ENCODE measurements around the gene FBXL19.

Gene FBXL19

DNA sequence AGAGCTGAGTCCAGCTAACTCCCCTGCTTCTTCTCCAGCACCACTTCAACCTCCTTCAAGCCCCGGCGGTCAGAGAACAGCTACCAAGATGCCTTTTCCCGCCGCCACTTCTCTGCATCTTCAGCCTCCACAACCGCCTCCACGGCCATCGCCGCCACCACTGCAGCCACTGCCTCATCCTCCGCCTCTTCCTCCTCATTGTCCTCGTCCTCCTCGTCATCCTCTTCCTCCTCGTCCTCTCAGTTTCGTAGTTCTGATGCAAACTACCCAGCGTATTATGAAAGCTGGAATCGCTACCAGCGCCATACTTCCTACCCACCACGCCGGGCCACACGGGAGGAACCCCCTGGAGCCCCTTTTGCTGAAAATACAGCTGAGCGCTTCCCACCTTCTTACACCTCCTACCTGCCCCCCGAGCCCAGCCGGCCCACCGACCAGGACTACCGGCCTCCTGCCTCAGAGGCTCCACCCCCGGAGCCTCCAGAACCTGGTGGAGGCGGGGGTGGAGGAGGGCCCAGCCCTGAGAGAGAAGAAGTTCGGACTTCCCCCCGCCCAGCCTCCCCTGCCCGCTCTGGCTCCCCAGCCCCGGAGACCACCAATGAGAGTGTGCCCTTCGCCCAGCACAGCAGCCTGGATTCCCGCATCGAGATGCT lies 41.3 kb downstream of the FBXL19 start:
- no peak for DNase-seq (ENCODE audit: low read depth, low spot score)

DNA sequence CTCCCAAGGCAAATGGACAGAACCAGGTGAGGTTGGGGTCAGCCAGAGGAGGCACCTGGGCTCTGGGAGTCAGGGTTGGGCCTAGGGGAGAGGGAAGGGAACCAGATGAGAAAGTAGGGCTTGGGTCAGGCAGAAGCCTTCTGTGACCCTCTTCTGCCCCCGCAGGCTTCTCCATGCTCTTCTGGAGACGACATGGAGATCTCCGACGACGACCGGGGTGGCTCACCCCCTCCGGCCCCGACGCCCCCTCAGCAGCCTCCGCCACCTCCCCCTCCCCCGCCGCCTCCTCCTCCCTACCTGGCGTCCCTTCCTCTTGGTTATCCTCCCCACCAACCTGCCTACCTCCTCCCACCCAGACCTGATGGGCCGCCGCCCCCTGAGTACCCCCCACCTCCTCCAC lies 42.1 kb downstream of the FBXL19 start:
- no peak for DNase-seq (ENCODE audit: low read depth, low spot score)

DNA sequence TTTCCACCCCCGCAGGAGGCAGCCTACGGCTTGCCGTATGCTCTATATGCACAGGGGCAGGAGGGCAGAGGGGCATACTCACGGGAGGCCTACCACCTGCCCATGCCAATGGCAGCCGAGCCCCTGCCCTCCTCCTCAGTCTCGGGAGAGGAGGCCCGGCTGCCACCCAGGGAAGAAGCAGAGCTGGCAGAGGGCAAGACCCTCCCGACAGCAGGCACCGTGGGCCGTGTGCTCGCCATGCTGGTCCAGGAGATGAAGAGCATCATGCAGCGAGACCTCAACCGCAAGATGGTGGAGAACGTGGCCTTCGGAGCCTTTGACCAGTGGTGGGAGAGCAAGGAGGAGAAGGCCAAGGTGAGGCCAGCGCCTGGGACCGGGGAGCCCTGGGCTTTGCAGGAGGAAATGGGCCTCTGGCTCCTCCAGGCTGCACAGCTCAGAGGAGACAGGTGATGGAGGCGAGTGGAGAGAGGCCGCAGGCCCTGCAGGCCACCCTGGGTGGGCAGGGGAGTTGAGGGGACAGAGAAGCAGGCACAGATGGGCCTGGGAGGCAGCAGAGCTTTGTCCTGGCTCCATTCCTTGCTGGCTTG lies 42.8 kb downstream of the FBXL19 start:
- DNase-seq (ENCODE audit: low read depth, low spot score), result no peak

DNA sequence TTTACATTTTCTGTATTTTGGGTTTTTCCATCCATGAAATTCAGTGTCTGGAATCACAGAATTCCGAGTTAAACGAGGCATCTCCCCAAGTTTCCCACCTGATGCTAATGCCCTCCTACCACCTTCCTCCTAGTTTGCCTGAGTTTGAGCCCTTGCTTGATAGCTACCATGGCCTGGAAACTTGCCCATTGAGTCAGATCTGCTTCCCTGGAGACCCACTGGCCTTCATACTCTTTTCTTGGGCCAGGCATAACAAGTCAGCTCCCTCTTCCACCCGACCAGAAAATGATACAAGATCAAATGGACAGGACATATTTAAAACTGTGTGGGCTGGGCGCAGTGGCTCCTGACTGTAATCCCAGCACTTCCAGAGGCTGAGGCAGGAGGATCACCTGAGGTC lies 44.4 kb downstream of the FBXL19 start:
- no peak for DNase-seq (ENCODE audit: low read depth, low spot score)

DNA sequence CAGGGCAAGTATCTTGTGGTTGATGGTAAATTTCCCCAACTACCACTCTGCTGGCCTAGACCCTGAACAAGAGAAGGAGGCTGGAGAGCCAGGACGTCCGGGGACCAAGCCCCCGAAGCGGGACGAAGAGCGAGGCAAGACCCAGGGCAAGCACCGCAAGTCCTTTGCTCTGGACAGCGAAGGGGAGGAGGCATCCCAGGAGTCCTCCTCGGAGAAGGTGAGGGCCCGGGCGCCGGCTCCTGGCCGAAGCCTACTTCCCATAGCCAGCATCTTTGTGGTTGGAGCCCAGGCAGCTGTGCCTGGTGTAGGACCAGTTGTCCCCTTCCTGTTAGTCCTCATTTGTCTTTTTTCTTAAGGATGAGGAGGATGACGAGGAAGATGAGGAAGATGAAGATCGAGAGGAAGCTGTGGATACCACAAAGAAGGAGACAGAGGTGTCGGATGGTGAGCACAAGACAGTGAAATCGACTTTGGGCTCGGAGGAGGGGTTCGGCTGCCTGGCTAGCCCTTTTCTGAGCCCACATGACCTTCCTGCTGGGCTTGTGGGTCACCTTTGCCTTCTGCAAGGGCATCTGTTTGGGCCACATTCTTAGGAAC lies 46.0 kb downstream of the FBXL19 start:
- DNase-seq (ENCODE audit: low read depth, low spot score), result no peak

DNA sequence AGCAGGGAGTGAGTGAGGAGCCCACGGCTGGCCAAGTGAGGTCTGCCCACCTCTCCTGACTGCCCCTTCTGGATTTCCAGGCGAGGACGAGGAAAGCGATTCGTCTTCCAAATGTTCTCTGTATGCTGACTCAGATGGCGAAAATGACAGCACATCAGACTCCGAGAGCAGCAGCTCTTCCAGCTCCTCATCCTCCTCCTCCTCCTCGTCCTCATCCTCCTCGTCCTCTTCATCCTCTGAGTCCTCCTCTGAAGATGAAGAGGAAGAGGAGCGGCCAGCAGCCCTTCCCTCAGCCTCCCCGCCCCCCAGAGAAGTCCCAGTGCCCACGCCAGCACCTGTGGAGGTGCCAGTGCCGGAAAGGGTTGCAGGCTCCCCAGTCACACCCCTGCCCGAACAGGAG lies 47.9 kb downstream of the FBXL19 start:
- no peak for DNase-seq (ENCODE audit: low read depth, low spot score)

DNA sequence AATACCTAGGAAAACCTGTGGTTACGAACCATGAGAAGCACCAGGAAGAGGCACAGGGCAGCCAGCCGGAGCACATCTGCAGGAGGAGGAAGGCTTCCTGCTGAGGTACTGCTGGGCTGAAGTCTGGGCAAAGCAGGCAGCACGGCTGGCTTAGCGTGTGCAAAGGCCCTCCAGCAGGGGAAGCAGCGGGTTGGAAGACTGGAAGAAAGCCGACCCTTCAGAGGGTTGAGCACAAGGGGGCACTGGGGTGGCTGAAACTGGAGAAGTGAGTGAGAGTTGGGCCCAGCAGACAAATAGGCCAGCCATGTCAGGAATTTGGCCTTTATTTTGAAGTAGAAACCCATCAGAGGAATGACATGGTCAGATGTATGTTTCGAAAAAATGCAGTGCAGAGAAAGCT lies 49.5 kb downstream of the FBXL19 start:
- no peak for DNase-seq (ENCODE audit: low read depth, low spot score)

DNA sequence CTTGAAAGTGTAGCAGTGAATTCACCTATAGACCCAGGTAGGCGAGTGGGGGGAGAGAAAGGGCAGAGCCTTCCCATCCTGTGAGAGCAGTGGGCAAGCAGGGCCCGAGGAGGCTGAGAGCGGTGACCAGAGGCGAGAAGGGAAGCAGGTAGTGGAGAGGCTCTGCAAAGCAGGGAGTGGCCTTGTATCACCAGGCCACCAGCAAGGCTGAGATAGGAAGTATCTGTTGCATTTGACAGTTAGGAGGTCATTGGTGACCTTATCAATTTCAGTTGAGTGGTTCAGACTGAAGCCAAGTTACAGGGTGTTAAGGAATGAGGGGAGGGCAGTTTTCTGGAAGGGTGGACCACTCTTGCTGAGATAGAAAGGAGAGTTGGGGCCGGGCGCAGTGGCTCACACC lies 51.0 kb downstream of the FBXL19 start:
- DNase-seq (ENCODE audit: low read depth, low spot score), result no peak

DNA sequence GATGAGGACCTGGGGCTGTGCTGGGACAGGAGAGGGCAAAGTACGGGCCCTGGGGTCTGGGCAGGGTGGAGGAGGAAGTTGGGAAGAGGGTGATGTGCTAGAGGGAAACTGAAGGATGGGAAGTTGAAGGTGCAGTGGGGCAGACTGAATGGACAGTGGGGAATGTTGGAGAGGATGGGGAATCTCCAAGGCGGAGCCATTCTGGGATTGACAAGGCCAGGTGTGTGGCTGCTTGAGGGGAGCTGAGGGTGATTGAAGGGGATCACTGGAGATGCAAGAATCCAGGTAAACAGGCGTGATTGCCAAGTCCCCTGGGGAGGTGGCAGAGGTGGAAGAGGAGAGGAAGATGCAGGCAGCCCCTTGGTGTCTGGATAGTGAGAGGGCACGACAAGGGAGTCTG lies 53.1 kb downstream of the FBXL19 start:
- no peak for DNase-seq (ENCODE audit: low read depth, low spot score)

DNA sequence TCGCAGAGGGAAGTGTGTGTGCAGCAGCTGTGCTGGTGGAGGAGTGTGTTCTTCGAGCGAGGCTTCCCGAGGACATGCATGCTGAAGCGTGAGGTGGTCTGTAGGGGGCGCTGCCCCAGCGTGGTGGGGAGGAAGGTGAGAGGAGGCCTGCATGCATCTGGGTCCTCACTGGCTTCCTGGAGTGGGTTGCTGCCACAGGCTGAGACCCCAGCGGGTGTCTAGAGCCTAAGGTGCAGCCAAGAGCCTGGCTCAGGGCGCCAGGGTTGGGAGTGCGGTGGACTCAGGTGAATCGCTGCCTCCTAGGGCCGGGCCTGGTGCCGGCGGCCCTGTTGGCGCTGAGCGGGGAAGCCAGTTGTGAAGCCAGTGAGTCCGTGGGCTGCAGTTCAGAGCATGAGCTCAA lies 54.1 kb downstream of the FBXL19 start:
- no peak for DNase-seq (ENCODE audit: low read depth, low spot score)

DNA sequence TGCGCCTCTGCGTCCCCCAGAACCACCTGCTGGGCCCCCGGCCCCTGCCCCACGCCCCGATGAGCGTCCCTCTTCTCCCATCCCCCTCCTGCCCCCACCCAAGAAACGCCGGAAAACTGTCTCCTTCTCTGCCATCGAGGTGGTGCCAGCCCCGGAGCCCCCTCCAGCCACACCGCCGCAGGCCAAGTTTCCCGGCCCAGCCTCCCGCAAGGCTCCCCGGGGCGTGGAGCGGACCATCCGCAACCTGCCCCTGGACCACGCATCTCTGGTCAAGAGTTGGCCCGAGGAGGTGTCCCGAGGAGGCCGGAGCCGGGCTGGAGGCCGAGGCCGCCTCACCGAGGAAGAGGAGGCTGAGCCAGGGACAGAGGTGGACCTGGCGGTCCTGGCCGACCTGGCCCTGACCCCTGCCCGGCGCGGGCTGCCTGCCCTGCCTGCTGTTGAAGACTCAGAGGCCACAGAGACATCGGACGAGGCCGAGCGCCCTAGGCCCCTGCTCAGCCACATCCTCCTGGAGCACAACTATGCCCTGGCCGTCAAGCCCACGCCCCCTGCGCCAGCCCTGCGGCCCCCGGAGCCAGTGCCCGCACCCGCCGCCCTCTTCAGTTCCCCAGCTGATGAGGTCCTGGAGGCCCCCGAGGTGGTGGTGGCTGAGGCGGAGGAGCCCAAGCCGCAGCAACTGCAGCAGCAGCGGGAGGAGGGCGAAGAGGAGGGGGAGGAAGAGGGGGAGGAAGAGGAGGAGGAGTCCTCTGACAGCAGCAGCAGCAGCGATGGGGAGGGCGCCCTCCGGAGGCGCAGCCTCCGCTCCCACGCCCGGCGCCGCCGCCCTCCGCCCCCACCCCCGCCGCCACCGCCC lies 56.0 kb downstream of the FBXL19 start:
- DNase-seq (ENCODE audit: low read depth, low spot score), result no peak

DNA sequence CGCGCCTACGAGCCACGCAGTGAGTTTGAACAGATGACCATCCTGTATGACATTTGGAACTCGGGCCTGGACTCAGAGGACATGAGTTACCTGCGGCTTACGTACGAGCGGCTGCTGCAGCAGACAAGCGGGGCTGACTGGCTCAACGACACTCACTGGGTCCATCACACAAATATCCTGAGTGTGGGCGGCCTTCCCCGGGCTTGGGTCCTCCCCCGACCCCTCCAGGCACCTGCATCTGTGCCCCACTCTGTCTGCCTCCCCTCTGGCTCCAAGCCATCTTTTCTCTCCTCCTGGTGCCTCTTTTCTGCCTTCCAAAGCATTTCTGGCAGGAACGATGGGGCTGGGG lies 56.6 kb downstream of the FBXL19 start:
- DNase-seq (ENCODE audit: low read depth, low spot score), result no peak

DNA sequence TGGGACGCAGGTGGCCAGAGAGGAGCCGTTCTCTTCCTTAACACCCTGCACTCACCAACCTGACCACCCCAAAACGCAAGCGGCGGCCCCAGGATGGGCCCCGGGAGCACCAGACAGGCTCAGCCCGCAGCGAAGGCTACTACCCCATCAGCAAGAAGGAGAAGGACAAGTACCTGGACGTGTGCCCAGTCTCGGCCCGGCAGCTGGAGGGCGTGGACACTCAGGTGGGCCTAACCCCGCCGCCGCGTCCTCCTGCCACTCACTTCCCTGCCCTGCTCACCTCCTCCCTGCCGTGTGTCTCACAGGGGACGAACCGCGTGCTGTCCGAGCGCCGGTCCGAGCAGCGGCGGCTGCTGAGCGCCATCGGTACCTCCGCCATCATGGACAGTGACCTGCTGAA lies 57.1 kb downstream of the FBXL19 start:
- no peak for DNase-seq (ENCODE audit: low read depth, low spot score)

DNA sequence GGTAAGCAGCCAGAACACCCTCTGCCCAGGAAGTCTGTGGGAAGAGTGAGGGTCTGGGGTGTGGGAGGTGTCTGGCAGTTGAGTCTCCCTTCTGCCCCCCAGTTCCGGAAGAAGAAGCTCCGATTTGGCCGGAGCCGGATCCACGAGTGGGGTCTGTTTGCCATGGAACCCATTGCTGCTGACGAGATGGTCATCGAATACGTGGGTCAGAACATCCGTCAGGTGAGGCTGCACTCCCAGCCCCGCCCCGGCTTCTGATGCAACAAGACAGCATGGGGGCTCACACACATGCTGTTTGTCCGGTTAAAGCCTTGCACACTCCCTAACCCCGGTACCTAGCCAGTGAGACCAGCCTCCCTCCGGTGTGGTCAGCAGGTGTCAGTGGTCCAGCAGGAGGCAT lies 57.6 kb downstream of the FBXL19 start:
- DNase-seq (ENCODE audit: low read depth, low spot score), result no peak

DNA sequence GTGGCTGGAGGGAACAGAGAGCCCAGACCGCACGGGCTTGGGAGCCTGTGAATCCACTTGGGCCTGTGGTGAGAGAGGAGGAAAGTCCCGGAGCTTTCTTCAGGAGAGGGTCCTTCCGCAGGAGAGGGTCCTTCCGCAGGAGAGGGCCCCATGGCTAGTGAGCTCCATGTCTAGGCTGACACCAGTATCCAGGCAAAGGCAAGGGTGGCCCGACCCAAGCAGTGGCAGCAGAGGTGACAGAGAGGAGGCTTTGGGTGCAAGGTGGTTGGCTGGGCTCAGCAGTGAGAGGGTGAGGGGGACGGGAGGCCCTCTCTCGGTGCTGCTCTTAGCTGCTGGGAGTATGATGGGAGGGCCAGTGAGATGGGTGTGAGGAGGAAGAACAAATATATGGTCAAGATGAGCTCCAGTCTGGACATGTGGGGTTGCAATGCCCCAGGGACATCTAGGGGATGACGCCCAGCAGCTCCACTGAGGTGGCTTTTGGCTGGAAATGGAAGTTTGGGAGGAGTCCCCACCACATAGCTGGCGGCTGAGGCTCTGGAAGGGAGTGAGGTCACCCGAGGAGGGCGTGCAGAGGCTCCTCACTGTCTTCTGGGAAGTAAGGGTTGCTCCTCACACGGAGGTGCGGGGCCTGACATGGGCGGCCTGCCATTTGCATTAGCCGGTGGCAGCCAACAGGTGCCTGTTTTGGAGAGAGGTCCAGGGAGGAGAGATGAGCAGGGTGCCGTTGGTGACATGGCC lies 59.3 kb downstream of the FBXL19 start:
- no peak for DNase-seq (ENCODE audit: low read depth, low spot score)

DNA sequence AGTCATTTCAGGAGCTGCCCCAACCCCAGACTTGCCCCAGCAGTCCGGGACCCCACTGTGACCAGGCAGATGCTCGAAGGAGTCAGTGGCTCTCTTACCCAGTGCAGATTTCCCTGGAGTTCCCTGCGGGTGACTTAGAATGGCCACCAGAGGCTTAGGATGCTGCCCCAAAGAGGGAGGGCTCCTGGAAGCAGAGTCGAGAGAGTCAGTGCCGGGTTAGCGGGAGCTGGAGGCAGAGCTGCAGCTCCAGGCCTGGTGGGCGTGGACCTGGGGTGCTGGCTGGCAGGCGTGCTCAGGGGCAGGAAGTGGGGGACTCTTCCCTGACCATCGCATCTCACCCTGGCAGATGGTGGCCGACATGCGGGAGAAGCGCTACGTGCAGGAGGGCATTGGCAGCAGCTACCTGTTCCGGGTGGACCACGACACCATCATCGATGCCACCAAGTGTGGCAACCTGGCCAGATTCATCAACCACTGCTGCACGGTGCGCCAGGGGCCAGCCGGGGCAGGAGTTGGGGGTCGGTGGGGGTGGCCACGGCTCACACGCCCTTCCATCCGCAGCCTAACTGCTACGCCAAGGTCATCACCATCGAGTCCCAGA lies 60.0 kb downstream of the FBXL19 start:
- DNase-seq (ENCODE audit: low read depth, low spot score), result no peak

DNA sequence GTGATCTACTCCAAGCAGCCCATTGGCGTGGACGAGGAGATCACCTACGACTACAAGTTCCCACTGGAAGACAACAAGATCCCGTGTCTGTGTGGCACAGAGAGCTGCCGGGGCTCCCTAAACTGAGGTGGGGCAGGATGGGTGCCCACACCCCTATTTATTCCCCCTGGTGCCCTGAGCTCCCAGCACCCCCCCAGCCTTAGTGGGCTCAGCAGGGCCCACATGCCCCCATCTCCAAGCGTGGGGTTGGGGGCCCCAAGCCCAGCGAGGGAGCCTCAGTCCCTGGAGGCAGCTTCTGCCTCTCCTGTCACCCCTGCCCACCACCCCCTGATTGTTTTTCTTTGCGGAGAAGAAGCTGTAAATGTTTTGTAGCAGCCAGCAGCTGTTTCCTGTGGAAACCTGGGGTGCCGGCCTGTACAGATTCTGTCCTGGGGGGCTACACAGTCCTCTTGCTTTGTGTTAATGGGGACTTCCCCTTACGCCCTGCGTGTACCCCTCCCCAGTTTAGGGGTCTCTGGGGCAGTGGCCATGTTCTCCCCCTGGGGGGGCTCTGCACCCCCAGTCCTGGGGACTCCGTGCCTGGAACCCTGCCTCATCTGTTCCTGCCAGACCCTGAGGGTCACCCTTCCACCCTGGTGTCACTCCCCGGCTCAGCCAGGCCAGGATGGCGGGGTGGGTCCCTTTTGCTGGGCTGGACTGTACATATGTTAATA lies 60.7 kb downstream of the FBXL19 start:
- DNase-seq (ENCODE audit: low read depth, low spot score), result no peak

DNA sequence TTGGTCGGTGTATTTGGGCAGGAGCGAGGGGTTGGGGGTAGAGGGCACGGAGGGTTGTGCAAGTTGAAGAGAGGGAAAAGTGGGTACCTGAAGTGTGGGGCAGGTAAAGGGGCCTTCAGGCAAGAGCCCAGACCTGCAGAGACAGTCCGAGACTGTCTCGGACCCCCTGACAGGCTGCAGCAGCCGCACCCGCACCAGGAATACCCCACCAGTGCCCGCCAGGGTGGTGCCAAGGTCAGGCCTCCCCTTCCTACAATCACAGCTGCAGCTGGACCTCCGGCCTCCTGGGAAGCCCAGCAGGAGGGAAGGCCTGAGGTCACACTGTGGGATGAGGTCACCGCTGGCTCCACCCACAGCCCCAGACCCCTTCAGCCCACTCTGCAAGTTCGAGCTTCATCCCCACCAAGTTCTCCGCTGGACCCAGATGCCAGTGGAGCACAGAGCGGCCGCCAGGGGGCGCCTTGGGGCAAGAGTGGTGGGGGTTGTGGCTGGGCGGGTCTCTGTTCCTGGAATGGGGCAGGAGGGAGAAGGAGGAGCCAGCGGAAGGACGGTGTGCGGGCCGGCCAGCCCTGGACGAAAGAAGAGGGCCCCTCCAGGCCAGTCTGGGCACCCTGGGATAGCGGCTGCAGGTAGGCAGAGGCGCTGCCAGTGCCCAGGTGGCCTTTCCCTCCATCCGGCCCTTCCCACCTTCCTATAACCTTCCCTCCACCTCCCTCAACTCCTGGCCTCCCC lies 61.5 kb downstream of the FBXL19 start, which contains the start of gene HSD3B7:
TSS of gene HSD3B7 (plus strand) at position 539 of the 732 bp plus-strand sequence. CDS start 452 bp downstream, outside the sequence.
- DNase-seq (ENCODE audit: low read depth, low spot score), result no peak

DNA sequence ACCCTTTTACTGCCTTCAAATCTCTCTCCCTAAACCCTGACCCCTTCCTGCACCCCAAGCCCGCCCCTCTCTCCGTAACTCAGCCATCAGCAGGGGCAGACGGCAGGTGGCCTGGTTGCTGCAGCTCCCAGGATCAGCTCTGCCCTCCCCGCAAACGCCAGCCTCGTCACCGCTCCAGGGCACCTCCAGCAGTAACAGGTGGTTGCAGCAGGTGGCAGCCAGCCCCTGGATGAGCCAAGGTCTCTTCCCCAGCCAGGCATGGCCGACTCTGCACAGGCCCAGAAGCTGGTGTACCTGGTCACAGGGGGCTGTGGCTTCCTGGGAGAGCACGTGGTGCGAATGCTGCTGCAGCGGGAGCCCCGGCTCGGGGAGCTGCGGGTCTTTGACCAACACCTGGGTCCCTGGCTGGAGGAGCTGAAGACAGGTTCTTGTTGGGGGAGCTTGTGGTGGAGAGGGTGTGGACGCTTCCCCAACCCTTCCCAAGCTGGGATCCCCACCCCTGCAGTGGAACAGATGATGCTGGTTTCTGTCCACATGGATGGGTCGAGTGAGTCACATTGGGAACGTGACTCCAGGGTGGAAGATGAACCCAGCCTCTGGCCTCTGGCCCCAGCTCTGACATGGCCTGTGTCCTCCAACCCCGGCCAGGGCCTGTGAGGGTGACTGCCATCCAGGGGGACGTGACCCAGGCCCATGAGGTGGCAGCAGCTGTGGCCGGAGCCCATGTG lies 62.2 kb downstream of the FBXL19 start:
- DNase-seq (ENCODE audit: low read depth, low spot score), result no peak
